Cardiac fibroblast (primary cell): ENCODE data around the gene UBA3.

ENCODE experiments used
- DNase-seq, 2 donors: peaks; one replicate each; pipeline versions ENCODE4 v3.0.0 to v3.0.0-alpha.2; 2010; ENCODE audit warnings: low read depth in 2 of 2
- H3K4me3 ChIP-seq, 2 donors: replicated peaks in 1 of 2; 1 replicate in 1 of 2; 2 replicates in 1 of 2; pipeline ENCODE4 v1.5.1; 2011; ENCODE audit warnings: low read depth in 2 of 2, low read length in 2 of 2, mild to moderate bottlenecking in 2 of 2, moderate library complexity in 1 of 2
- CTCF ChIP-seq: IDR thresholded peaks from one replicate; pipeline ENCODE4 v1.5.1; 2011; ENCODE audit warnings: low read depth, mild to moderate bottlenecking, low read length, inconsistent platforms

The UBA3 gene

GRCh38 chr3:69033470-69033869 lies 46.7 kb downstream of the UBA3 start:
- TF ChIP-seq CTCF = no peak
- H3K4me3 ChIP-seq = no peak overlapping the region
- DNase-seq = peak; percentile 73 to 93

- no peak overlapping the region for H3K4me3 ChIP-seq
- no peak for DNase-seq
- no peak for TF ChIP-seq CTCF
These were observed 47.4 kb downstream of the UBA3 start for GRCh38 chr3:69032737-69033136.

GRCh38 chr3:69032142-69032541 lies 48.0 kb downstream of the UBA3 start:
- peak; percentile 44 to 78 for DNase-seq
- TF ChIP-seq CTCF = no peak
- H3K4me3 ChIP-seq = no peak overlapping the region

- H3K4me3 ChIP-seq = no peak overlapping the region
- no peak for TF ChIP-seq CTCF
- DNase-seq = peak in 1 of 2 donors; percentile 16
These were observed 48.5 kb downstream of the UBA3 start for GRCh38 chr3:69031635-69032034.

- DNase-seq = no peak
- TF ChIP-seq CTCF = no peak
These were observed 59.3 kb downstream of the UBA3 start for GRCh38 chr3:69020857-69021256.

GRCh38 chr3:69020424-69020823 lies 59.7 kb downstream of the UBA3 start:
- DNase-seq = peak in 1 of 2 donors; percentile 11
- peak; percentile 17 for TF ChIP-seq CTCF
- no peak overlapping the region for H3K4me3 ChIP-seq

More at GRCh38 chr3:69020857-69021256, 59.3 kb downstream of the UBA3 start:
- no peak overlapping the region for H3K4me3 ChIP-seq

GRCh38 chr3:69016901-69017300 lies 63.3 kb downstream of the UBA3 start:
- no peak overlapping the region for H3K4me3 ChIP-seq
- DNase-seq = no peak
- TF ChIP-seq CTCF = no peak
